ENCODE results near the gene LIPK. TPM values are rescaled to one million over a fixed set of nuclear protein-coding genes. Genes with fewer than 3 reads are reported as not detected.

Gene LIPK
- total and polyA plus RNA-seq, 4 donors, result not detected

DNA sequence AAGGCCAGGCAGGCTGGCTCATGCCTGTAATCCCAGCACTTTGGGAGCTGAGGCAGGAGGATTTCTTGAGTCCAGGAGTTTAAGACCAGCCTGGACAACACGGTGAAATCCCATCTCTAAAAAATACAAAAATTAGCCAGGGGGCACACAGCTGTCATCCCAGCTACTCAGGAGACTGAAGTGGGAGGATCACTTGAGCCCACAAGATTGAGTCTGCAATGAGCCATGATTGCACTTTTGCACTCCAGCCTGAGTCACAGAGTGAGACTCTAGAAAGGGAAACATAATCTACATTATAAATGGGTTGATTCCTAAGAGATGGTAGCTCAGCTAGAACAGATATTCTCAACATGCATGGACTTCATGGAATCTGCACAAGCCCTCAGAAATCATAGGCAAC lies 48.1 kb upstream of the LIPK start (continued):
- TF ChIP-seq, protein P1, sequence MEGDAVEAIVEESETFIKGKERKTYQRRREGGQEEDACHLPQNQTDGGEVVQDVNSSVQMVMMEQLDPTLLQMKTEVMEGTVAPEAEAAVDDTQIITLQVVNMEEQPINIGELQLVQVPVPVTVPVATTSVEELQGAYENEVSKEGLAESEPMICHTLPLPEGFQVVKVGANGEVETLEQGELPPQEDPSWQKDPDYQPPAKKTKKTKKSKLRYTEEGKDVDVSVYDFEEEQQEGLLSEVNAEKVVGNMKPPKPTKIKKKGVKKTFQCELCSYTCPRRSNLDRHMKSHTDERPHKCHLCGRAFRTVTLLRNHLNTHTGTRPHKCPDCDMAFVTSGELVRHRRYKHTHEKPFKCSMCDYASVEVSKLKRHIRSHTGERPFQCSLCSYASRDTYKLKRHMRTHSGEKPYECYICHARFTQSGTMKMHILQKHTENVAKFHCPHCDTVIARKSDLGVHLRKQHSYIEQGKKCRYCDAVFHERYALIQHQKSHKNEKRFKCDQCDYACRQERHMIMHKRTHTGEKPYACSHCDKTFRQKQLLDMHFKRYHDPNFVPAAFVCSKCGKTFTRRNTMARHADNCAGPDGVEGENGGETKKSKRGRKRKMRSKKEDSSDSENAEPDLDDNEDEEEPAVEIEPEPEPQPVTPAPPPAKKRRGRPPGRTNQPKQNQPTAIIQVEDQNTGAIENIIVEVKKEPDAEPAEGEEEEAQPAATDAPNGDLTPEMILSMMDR (IDR thresholded peaks at IDR 0.05; ENCODE audit: low read depth, low read length, missing input control), result no peak
- no peak for TF ChIP-seq SP1 (IDR thresholded peaks at IDR 0.05)

DNA sequence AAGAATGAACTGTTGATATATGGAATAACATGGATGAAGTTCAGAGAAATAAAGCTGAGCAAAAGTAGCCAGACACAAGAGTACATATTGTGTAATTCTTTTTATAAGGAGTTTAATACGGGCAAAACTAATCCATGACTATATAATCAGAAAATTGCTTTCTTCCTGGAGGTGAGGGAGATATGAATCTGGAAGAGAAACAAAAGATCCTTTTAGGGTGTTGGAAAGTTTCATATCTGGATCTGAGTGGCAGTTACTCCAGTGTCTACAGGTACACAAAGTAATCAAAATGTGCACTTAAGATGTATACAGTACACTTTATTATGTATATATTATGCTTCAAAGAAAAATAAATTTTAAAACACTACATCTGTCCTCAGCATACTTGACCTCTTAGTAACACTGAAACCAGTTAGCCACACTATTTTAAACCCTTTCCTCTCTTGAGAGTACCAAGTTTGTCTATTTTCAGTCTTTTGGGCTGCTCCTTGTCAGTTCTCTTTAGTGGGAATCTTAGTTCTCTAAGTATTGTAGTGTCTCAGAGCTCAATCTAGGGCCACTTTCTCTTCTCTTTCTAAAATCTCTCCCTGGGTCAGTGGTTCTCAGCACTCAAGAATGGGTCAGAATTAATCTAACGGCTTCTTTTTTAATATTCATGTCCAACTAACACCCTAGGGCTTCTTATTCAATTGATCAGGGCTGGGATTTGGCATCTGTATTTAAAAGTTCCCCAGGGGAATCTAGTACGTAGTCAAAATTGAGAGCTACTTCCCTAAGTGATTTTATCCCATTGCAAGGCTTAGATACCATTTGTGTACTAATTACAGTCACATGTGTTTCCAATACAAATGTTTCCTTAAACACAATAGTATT lies 46.1 kb upstream of the LIPK start:
- TF ChIP-seq HNF4A (conservative IDR thresholded peaks at IDR 0.05), result no peak
- TF ChIP-seq FOXA2 (IDR thresholded peaks at IDR 0.05), result no peak
- TF ChIP-seq, protein P2, sequence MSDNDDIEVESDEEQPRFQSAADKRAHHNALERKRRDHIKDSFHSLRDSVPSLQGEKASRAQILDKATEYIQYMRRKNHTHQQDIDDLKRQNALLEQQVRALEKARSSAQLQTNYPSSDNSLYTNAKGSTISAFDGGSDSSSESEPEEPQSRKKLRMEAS (IDR thresholded peaks at IDR 0.05), result no peak
- H3K4me3 ChIP-seq (ENCODE audit: low read depth in 1 of 3, low read length in 3 of 3), result no peak overlapping the region
- no peak overlapping the region for H3K27ac ChIP-seq (ENCODE audit: low read depth in 1 of 2, low read length in 2 of 2)

DNA sequence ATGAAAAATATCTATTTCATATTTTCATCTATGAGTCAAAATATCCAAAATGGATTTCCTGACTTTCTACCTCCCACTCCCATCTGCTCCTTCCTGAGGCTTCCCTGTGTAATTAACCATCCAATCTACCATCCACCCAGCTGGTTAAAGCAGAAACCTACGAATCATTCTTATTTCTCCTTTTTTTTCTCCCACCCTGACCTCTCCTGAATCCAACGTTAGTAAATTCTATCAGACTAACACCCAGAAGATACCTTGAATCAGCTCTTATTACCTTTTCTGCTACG lies 45.5 kb upstream of the LIPK start:
- TF ChIP-seq YY1 (IDR thresholded peaks at IDR 0.05) (no peak), RAD21 (IDR thresholded peaks at IDR 0.05) (no peak), FOXA2 (IDR thresholded peaks at IDR 0.05) (no peak), HNF4A (conservative IDR thresholded peaks at IDR 0.05) (no peak), RXRA (IDR thresholded peaks at IDR 0.05) (no peak), JUND (IDR thresholded peaks at IDR 0.05) (no peak), GABPA (IDR thresholded peaks at IDR 0.05 in 1 of 2, conservative IDR thresholded peaks at IDR 0.05 in 1 of 2) (no peak), TAF1 (conservative IDR thresholded peaks at IDR 0.05) (no peak), SP1 (IDR thresholded peaks at IDR 0.05) (no peak), HNF4G (IDR thresholded peaks at IDR 0.05) (no peak)
- TF ChIP-seq, protein P3, sequence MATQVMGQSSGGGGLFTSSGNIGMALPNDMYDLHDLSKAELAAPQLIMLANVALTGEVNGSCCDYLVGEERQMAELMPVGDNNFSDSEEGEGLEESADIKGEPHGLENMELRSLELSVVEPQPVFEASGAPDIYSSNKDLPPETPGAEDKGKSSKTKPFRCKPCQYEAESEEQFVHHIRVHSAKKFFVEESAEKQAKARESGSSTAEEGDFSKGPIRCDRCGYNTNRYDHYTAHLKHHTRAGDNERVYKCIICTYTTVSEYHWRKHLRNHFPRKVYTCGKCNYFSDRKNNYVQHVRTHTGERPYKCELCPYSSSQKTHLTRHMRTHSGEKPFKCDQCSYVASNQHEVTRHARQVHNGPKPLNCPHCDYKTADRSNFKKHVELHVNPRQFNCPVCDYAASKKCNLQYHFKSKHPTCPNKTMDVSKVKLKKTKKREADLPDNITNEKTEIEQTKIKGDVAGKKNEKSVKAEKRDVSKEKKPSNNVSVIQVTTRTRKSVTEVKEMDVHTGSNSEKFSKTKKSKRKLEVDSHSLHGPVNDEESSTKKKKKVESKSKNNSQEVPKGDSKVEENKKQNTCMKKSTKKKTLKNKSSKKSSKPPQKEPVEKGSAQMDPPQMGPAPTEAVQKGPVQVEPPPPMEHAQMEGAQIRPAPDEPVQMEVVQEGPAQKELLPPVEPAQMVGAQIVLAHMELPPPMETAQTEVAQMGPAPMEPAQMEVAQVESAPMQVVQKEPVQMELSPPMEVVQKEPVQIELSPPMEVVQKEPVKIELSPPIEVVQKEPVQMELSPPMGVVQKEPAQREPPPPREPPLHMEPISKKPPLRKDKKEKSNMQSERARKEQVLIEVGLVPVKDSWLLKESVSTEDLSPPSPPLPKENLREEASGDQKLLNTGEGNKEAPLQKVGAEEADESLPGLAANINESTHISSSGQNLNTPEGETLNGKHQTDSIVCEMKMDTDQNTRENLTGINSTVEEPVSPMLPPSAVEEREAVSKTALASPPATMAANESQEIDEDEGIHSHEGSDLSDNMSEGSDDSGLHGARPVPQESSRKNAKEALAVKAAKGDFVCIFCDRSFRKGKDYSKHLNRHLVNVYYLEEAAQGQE (IDR thresholded peaks at IDR 0.05), result no peak
- TF ChIP-seq, protein P1 (IDR thresholded peaks at IDR 0.05; ENCODE audit: low read depth, low read length, missing input control), result no peak
- TF ChIP-seq, protein P4, sequence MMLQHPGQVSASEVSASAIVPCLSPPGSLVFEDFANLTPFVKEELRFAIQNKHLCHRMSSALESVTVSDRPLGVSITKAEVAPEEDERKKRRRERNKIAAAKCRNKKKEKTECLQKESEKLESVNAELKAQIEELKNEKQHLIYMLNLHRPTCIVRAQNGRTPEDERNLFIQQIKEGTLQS (IDR thresholded peaks at IDR 0.05), result no peak
- H3K36me3 ChIP-seq (ENCODE audit: control insufficient read depth in 4 of 4, insufficient read depth in 3 of 4, low read depth in 1 of 4, low read length in 3 of 4), result no peaks in the 10 kb centered on the region
- WGBS, result 29% methylated on average over 3 of the region's 3 CpGs
- no peak overlapping the region for H3K27ac ChIP-seq (ENCODE audit: low read depth in 1 of 2, low read length in 2 of 2)
- no peak overlapping the region for H3K4me3 ChIP-seq (ENCODE audit: low read depth in 1 of 3, low read length in 3 of 3)
- peaks cover 0 to 1% (median 0%) of the 10 kb centered on the region in 4 donors for H3K9me3 ChIP-seq (ENCODE audit: control insufficient read depth in 4 of 4, low read length in 3 of 4)
- H3K4me1 ChIP-seq (ENCODE audit: control insufficient read depth in 4 of 4, insufficient read depth in 4 of 4, low read length in 3 of 4), result no peaks in the 10 kb centered on the region
- H3K9ac ChIP-seq (ENCODE audit: low read depth in 1 of 2, low read length in 2 of 2), result no peak overlapping the region
- no peaks in the 10 kb centered on the region for H3K27me3 ChIP-seq (ENCODE audit: control insufficient read depth in 4 of 4, insufficient read depth in 4 of 4, low read length in 3 of 4)
- DNase-seq (ENCODE audit: low spot score), result no peak

More for the DNA sequence above, 46.1 kb upstream of the LIPK start:
- no peaks in the 10 kb centered on the region for H3K4me1 ChIP-seq (ENCODE audit: control insufficient read depth in 4 of 4, insufficient read depth in 4 of 4, low read length in 3 of 4)
- no peaks in the 10 kb centered on the region for H3K36me3 ChIP-seq (ENCODE audit: control insufficient read depth in 4 of 4, insufficient read depth in 3 of 4, low read depth in 1 of 4, low read length in 3 of 4)
- no peaks in the 10 kb centered on the region for H3K27me3 ChIP-seq (ENCODE audit: control insufficient read depth in 4 of 4, insufficient read depth in 4 of 4, low read length in 3 of 4)
- WGBS, result 78% methylated on average over 3 of the region's 3 CpGs
- no peak overlapping the region for H3K9ac ChIP-seq (ENCODE audit: low read depth in 1 of 2, low read length in 2 of 2)
- peaks cover 0 to 1% (median 0%) of the 10 kb centered on the region in 4 donors for H3K9me3 ChIP-seq (ENCODE audit: control insufficient read depth in 4 of 4, low read length in 3 of 4)
- no peak for DNase-seq (ENCODE audit: low spot score)
